K562 (cell line): Measurements from ENCODE around the gene SLC5A6. TPM values are rescaled to one million over a fixed set of nuclear protein-coding genes. Genes with fewer than 3 reads are reported as not detected.

ENCODE experiments used
- ARID1B ChIP-seq: fragments of 450-650 bp; IDR thresholded peaks from 2 replicates; pipeline ENCODE4 v1.6.1; 2016; ENCODE audit warnings: antibody characterized with exemption, mild to moderate bottlenecking, inconsistent platforms
- CEBPG ChIP-seq, 3 experiments: fragments of 200-800 bp in 1 of 3; sonication (Bioruptor generic) in 1 of 3; sonication (generic) in 1 of 3; formaldehyde crosslinking in 1 of 3; IDR thresholded peaks in 2 of 3; conservative IDR thresholded peaks in 1 of 3; 2 replicates each; pipeline versions ENCODE4 v1.6.1 to v1.8.0; 2016 to 2022; ENCODE audit warnings: missing compliant biosample characterization in 2 of 3, missing genetic modification characterization in 2 of 3, mild to moderate bottlenecking in 1 of 3, missing genetic modification reagents in 1 of 3
- CHCHD3 ChIP-seq: fragments of 250-450 bp; sonication (Bioruptor Pico); IDR thresholded peaks from 2 replicates; pipeline ENCODE4 v2.1.2; 2022; ENCODE audit warnings: mild to moderate bottlenecking
- CSDE1 ChIP-seq, 2 experiments: fragments of 450-650 bp; IDR thresholded peaks; 2 replicates each; pipeline ENCODE4 v1.6.1; 2016; ENCODE audit warnings: mild to moderate bottlenecking in 1 of 2
- CUX1 ChIP-seq: fragments of 200-800 bp; sonication (Bioruptor generic); IDR thresholded peaks from 2 replicates; pipeline ENCODE4 v1.6.1; 2016; ENCODE audit warnings: missing genetic modification characterization, missing compliant biosample characterization
- DLX4 ChIP-seq: fragments of 250-450 bp; sonication (Bioruptor Pico); IDR thresholded peaks from 2 replicates; pipeline ENCODE4 v1.6.1; 2021; ENCODE audit warnings: mild to moderate bottlenecking
- FOXA3 ChIP-seq, 2 experiments: fragments of 450-650 bp in 1 of 2; sonication (generic) in 1 of 2; formaldehyde crosslinking; IDR thresholded peaks in 1 of 2; conservative IDR thresholded peaks in 1 of 2; 2 replicates each; pipeline versions ENCODE4 v1.4.0 to v1.8.0; 2020 to 2022; ENCODE audit warnings: mild to moderate bottlenecking in 2 of 2, missing genetic modification reagents in 1 of 2
- KDM2B ChIP-seq: fragments of 250-450 bp; sonication (Bioruptor Pico); IDR thresholded peaks from 2 replicates; pipeline ENCODE4 v1.8.0; 2021; ENCODE audit warnings: mild to moderate bottlenecking, moderate library complexity
- MAFG ChIP-seq: fragments of 450-650 bp; conservative IDR thresholded peaks from 2 replicates; pipeline ENCODE4 v1.6.1; 2016; ENCODE audit warnings: missing genetic modification characterization, missing compliant biosample characterization
- MXD1 ChIP-seq: fragments of 250-450 bp; sonication (Bioruptor Pico); IDR thresholded peaks from 2 replicates; pipeline ENCODE4 v1.8.0; 2021; ENCODE audit warnings: borderline replicate concordance, mild to moderate bottlenecking, moderate library complexity; ENCODE audit not compliant: poor library complexity, severe bottlenecking
- PHB2 ChIP-seq: fragments of 450-650 bp; IDR thresholded peaks from 2 replicates; pipeline ENCODE4 v1.6.1; 2017; ENCODE audit warnings: low read depth
- POLR3A ChIP-seq: IDR thresholded peaks from 2 replicates; pipeline ENCODE4 v1.6.1; 2011; ENCODE audit warnings: borderline replicate concordance, mild to moderate bottlenecking, moderate library complexity; ENCODE audit not compliant: insufficient read length, insufficient read depth; ENCODE audit errors: extremely low read depth
- RAD51 ChIP-seq: fragments of 450-650 bp; IDR thresholded peaks from 2 replicates; pipeline ENCODE4 v1.7.1; 2016; ENCODE audit warnings: low read depth, mild to moderate bottlenecking, borderline replicate concordance
- TCFL5 ChIP-seq: fragments of 250-450 bp; sonication (Bioruptor Pico); conservative IDR thresholded peaks from 2 replicates; pipeline ENCODE4 v1.6.1; 2021; ENCODE audit warnings: mild to moderate bottlenecking, moderate library complexity, matching md5 sums
- ZBTB7A ChIP-seq: IDR thresholded peaks from 2 replicates; pipeline ENCODE4 v1.6.1; 2011; ENCODE audit warnings: low read depth, mild to moderate bottlenecking, low read length, moderate library complexity, borderline replicate concordance; ENCODE audit not compliant: control insufficient read depth
- ZNF699 ChIP-seq: fragments of 250-450 bp; sonication (Bioruptor Pico); IDR thresholded peaks from 2 replicates; pipeline ENCODE4 v1.8.0; 2021; ENCODE audit warnings: mild to moderate bottlenecking, moderate library complexity; ENCODE audit not compliant: insufficient replicate concordance
- polyA plus RNA-seq, 8 experiments: library from polyadenylated mRNA; depleted of rRNA in 4 of 8; stranded (reverse) in 5 of 8; unstranded in 3 of 8; fragments of >200 nt; fragmentation: Nextera tagmentation in 2 of 8; fragmentation: Illumina TruSeq in 1 of 8; extraction: Ambion mirVana in 2 of 8; extraction: Trizol in 1 of 8; gene quantifications; 2 replicates each; pipeline versions ENCODE4 v1.2.1 to v1.2.3, GENCODE V29; 2011 to 2014; ENCODE audit warnings: inconsistent platforms in 1 of 8, missing spikeins in 1 of 8
- total RNA-seq, 7 experiments: library from RNA; depleted of rRNA in 6 of 7; stranded (reverse); fragments of >200 nt in 6 of 7; fragmentation: Illumina TruSeq in 2 of 7; extraction: Trizol in 2 of 7; gene quantifications; 2 replicates each; pipeline versions ENCODE4 v1.2.1 to v1.2.3, GENCODE V29; 2011 to 2021; ENCODE audit warnings: low replicate concordance in 1 of 7
- TF ChIP-seq, protein P1 (sequence below): sonication (generic); formaldehyde crosslinking; IDR thresholded peaks from 2 replicates; pipeline ENCODE4 v1.8.0; 2022; ENCODE audit warnings: mild to moderate bottlenecking, missing genetic modification reagents

SLC5A6 gene
- total and polyA plus RNA-seq, 9 of the 15 experiments (the other 6 are each of a cell fraction or from before 2014, with no cell fraction given), result 32.6 to 137 (median 107) TPM

- TF ChIP-seq PHB2 (no peak), CEBPG (CRISPR knock-in tag; IDR thresholded peaks at IDR 0.05) (no peak), CEBPG (tag; conservative IDR thresholded peaks at IDR 0.05 in 1 of 2, IDR thresholded peaks at IDR 0.05 in 1 of 2) (no peak), FOXA3 (CRISPR knock-in tag; conservative IDR thresholded peaks at IDR 0.05 in 1 of 2, IDR thresholded peaks at IDR 0.05 in 1 of 2) (no peak), ZBTB7A (peak; percentile 52; the same call in 1 of the 2 replicates), MAFG (no peak), MXD1 (CRISPR knock-in tag) (no peak), POLR3A (no peak), DLX4 (CRISPR knock-in tag) (no peak), ARID1B (peak; percentile 16; the same call in 1 of the 2 replicates), CHCHD3 (CRISPR knock-in tag) (no peak), TCFL5 (CRISPR knock-in tag) (no peak), KDM2B (CRISPR knock-in tag) (no peak), CUX1 (CRISPR knock-in tag) (no peak), ZNF699 (CRISPR knock-in tag) (no peak), RAD51 (no peak), CSDE1 (IDR thresholded peaks at IDR 0.05) (no peak)
- TF ChIP-seq, protein P1, sequence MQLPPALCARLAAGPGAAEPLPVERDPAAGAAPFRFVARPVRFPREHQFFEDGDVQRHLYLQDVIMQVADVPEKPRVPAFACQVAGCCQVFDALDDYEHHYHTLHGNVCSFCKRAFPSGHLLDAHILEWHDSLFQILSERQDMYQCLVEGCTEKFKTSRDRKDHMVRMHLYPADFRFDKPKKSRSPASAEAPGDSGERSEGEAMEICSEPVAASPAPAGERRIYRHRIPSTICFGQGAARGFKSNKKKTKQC (CRISPR knock-in tag), result peak; percentile 64; the same call in 1 of the 2 replicates
These were observed 38.0 kb upstream of the SLC5A6 start (continued) for GRCh38 chr2:27249891-27250651.
